ENCODE results near the gene CPEB4. TPM values are rescaled to one million over a fixed set of nuclear protein-coding genes. Genes with fewer than 3 reads are reported as not detected.

Gene CPEB4
- total RNA-seq, 1 experiment from 2014 or later, result 11.1 TPM

GRCh38 chr5:173998531-173998930 is 110.4 kb downstream of the CPEB4 start:
- no peak for DNase-seq (ENCODE audit: low read depth, low spot score)
- H3K27ac ChIP-seq (ENCODE audit: low read depth, low read length), result no peak overlapping the region
- no peaks in the 10 kb centered on the region for H3K79me2 ChIP-seq (ENCODE audit: insufficient read depth, low read length)
- no peak for ATAC-seq
- no peak overlapping the region for H3K4me3 ChIP-seq (replicated peaks in 1 of 2; ENCODE audit: low read depth in 1 of 2, low read length in 2 of 2)
- no peaks in the 10 kb centered on the region for H4K20me1 ChIP-seq (ENCODE audit: insufficient read depth)
- POLR2A ChIA-PET, result no interaction called here
- TF ChIP-seq, protein P1, sequence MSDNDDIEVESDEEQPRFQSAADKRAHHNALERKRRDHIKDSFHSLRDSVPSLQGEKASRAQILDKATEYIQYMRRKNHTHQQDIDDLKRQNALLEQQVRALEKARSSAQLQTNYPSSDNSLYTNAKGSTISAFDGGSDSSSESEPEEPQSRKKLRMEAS (IDR thresholded peaks at IDR 0.05), result no peak
- no peak for TF ChIP-seq CEBPB (IDR thresholded peaks at IDR 0.05; ENCODE audit: low read depth)
- no peak for TF ChIP-seq ELF1 (IDR thresholded peaks at IDR 0.05; ENCODE audit: borderline replicate concordance, low read depth)
- no peak for TF ChIP-seq ATF3 (IDR thresholded peaks at IDR 0.05)
- TF ChIP-seq SP1 (IDR thresholded peaks at IDR 0.05; ENCODE audit: low read depth), result no peak
- no peak for TF ChIP-seq CBX3 (IDR thresholded peaks at IDR 0.05; ENCODE audit: low read depth)
- no peak for TF ChIP-seq EZH2phosphoT487 (IDR thresholded peaks at IDR 0.05; ENCODE audit: borderline replicate concordance)
- no peak for TF ChIP-seq CTCF (IDR thresholded peaks at IDR 0.05 in 2 of 3, conservative IDR thresholded peaks at IDR 0.05 in 1 of 3; ENCODE audit: borderline replicate concordance in 1 of 3, insufficient read depth in 1 of 3, low read depth in 2 of 3, low read length in 2 of 3)
- TF ChIP-seq, protein P2, sequence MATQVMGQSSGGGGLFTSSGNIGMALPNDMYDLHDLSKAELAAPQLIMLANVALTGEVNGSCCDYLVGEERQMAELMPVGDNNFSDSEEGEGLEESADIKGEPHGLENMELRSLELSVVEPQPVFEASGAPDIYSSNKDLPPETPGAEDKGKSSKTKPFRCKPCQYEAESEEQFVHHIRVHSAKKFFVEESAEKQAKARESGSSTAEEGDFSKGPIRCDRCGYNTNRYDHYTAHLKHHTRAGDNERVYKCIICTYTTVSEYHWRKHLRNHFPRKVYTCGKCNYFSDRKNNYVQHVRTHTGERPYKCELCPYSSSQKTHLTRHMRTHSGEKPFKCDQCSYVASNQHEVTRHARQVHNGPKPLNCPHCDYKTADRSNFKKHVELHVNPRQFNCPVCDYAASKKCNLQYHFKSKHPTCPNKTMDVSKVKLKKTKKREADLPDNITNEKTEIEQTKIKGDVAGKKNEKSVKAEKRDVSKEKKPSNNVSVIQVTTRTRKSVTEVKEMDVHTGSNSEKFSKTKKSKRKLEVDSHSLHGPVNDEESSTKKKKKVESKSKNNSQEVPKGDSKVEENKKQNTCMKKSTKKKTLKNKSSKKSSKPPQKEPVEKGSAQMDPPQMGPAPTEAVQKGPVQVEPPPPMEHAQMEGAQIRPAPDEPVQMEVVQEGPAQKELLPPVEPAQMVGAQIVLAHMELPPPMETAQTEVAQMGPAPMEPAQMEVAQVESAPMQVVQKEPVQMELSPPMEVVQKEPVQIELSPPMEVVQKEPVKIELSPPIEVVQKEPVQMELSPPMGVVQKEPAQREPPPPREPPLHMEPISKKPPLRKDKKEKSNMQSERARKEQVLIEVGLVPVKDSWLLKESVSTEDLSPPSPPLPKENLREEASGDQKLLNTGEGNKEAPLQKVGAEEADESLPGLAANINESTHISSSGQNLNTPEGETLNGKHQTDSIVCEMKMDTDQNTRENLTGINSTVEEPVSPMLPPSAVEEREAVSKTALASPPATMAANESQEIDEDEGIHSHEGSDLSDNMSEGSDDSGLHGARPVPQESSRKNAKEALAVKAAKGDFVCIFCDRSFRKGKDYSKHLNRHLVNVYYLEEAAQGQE (IDR thresholded peaks at IDR 0.05; ENCODE audit: low read depth), result no peak
- no peak for TF ChIP-seq FOSL1 (IDR thresholded peaks at IDR 0.05; ENCODE audit: low read depth)
- TF ChIP-seq YY1 (IDR thresholded peaks at IDR 0.05; ENCODE audit: extremely low read depth, insufficient replicate concordance, low read depth, low read length), result no peak
- no peak for TF ChIP-seq SIN3A (IDR thresholded peaks at IDR 0.05; ENCODE audit: low read depth)
- no peak for TF ChIP-seq EGR1 (IDR thresholded peaks at IDR 0.05; ENCODE audit: low read depth)
- no peak for TF ChIP-seq SRF (IDR thresholded peaks at IDR 0.05; ENCODE audit: low read depth)
- TF ChIP-seq, protein P3, sequence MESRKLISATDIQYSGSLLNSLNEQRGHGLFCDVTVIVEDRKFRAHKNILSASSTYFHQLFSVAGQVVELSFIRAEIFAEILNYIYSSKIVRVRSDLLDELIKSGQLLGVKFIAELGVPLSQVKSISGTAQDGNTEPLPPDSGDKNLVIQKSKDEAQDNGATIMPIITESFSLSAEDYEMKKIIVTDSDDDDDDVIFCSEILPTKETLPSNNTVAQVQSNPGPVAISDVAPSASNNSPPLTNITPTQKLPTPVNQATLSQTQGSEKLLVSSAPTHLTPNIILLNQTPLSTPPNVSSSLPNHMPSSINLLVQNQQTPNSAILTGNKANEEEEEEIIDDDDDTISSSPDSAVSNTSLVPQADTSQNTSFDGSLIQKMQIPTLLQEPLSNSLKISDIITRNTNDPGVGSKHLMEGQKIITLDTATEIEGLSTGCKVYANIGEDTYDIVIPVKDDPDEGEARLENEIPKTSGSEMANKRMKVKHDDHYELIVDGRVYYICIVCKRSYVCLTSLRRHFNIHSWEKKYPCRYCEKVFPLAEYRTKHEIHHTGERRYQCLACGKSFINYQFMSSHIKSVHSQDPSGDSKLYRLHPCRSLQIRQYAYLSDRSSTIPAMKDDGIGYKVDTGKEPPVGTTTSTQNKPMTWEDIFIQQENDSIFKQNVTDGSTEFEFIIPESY (IDR thresholded peaks at IDR 0.05; ENCODE audit: extremely low read depth, insufficient replicate concordance, low read length), result no peak
- no peak for TF ChIP-seq RAD21 (IDR thresholded peaks at IDR 0.05; ENCODE audit: low read depth)
- TF ChIP-seq POLR2AphosphoS5 (IDR thresholded peaks at IDR 0.05; ENCODE audit: low read depth, low read length), result no peak
- no peak for TF ChIP-seq ZFX (IDR thresholded peaks at IDR 0.05)
- TF ChIP-seq ZNF274 (IDR thresholded peaks at IDR 0.05; ENCODE audit: low read depth, low read length), result no peak
- no peaks in the 10 kb centered on the region for H3K9me3 ChIP-seq (ENCODE audit: control insufficient read depth in 1 of 2, insufficient read depth in 1 of 2, low read depth in 1 of 2, low read length in 2 of 2)
- RAD21 ChIA-PET (ENCODE audit: low non-redundant PET in 1 of 2, low total read pairs in 2 of 2, uncharacterized antibody in 2 of 2, unreplicated experiment in 2 of 2), result no interaction called here
- H2AFZ ChIP-seq (ENCODE audit: low read depth, low read length, poor library complexity, severe bottlenecking), result no peak overlapping the region
- H3K9me2 ChIP-seq (ENCODE audit: insufficient read depth), result no peaks in the 10 kb centered on the region
- CTCF ChIA-PET, result no interaction called here
- H3K27me3 ChIP-seq (ENCODE audit: insufficient read depth, low read length), result peaks cover 18% of the 10 kb centered on the region
- no peaks in the 10 kb centered on the region for H3K4me1 ChIP-seq (ENCODE audit: control insufficient read depth in 1 of 2, insufficient read depth in 2 of 2, low read length in 2 of 2)
- H3K4me2 ChIP-seq (ENCODE audit: low read length), result no peak overlapping the region
- BruUV-seq (replicated peaks), result no TSS peak
- no peaks in the 10 kb centered on the region for H3K36me3 ChIP-seq (ENCODE audit: control insufficient read depth in 1 of 2, insufficient read depth in 2 of 2, low read length in 2 of 2)
- intact Hi-C loops (cut with micrococcal nuclease), result no loop called here
- no peak overlapping the region for H3K9ac ChIP-seq (ENCODE audit: low read length)
